Activated CD4-positive, alpha-beta T cell treated with anti-CD3 and anti-CD28 coated beads, Interleukin-2, Interleukin-6, amounts not matched to agents 100 ng/mL and 50 ng/mL, durations not matched to agents 16 hours and 8 hours (primary cell): Measurements from ENCODE around the gene CORO1A.
"Not testable (repeated sequence)": the region's sequence is repeated elsewhere in the genome, so short reads cannot be mapped to it uniquely, and the experiment has no call there.

Source experiments
- DNase-seq: peaks from one replicate; pipeline ENCODE4 v3.0.0-alpha.2; 2020

CORO1A gene

GRCh38 chr16:30173054-30173453 is 10.3 kb upstream of the CORO1A start:
- DNase-seq = no peak

GRCh38 chr16:30176876-30177275 is 6.5 kb upstream of the CORO1A start:
- DNase-seq = not testable (repeated sequence)

GRCh38 chr16:30179195-30179594 is 4.2 kb upstream of the CORO1A start:
- no peak for DNase-seq

GRCh38 chr16:30179931-30180330 is 3.5 kb upstream of the CORO1A start:
- no peak for DNase-seq

GRCh38 chr16:30180741-30181140 is 2.7 kb upstream of the CORO1A start:
- no peak for DNase-seq

- peak; percentile 89 for DNase-seq
These were observed 891 bp downstream of the CORO1A start for GRCh38 chr16:30184096-30184890.

- peak; percentile 65 for DNase-seq
These were observed 1.7 kb downstream of the CORO1A start for GRCh38 chr16:30184891-30185682.

GRCh38 chr16:30185683-30186421 is 2.5 kb downstream of the CORO1A start:
- peak; percentile 96 for DNase-seq

GRCh38 chr16:30186444-30186781 is 3.0 kb downstream of the CORO1A start:
- DNase-seq = no peak

- peak; percentile 92 for DNase-seq
These were observed 3.6 kb downstream of the CORO1A start for GRCh38 chr16:30186782-30187555.

- DNase-seq = no peak
These were observed 4.1 kb downstream of the CORO1A start for GRCh38 chr16:30187556-30187865.

- peak; percentile 16 for DNase-seq
These were observed 4.7 kb downstream of the CORO1A start for GRCh38 chr16:30187971-30188561.

- DNase-seq = not testable (repeated sequence)
These were observed 7.8 kb downstream of the CORO1A start for GRCh38 chr16:30191158-30191557.

- not testable (repeated sequence) for DNase-seq
These were observed 9.7 kb downstream of the CORO1A start for GRCh38 chr16:30193098-30193497.

- DNase-seq = not testable (repeated sequence)
These were observed 10.2 kb downstream of the CORO1A start, which contains the start of the genes BOLA2B and SLX1A for GRCh38 chr16:30193615-30194014. BOLA2B (minus strand) TSS chr16:30193666; CDS start chr16:30193595, 71 bp downstream. SLX1A (plus strand) TSS chr16:30193875; CDS start chr16:30194085, 210 bp downstream.

GRCh38 chr16:30194172-30194925 is 10.9 kb downstream of the CORO1A start:
- DNase-seq = not testable (repeated sequence)

- DNase-seq = not testable (repeated sequence)
These were observed 13.6 kb downstream of the CORO1A start for GRCh38 chr16:30197001-30197400.

GRCh38 chr16:30199049-30199448 is 15.6 kb downstream of the CORO1A start, which contains the start of gene SULT1A3:
SULT1A3 (plus strand) TSS chr16:30199255; CDS start chr16:30200729, 1,474 bp downstream.
- not testable (repeated sequence) for DNase-seq

GRCh38 chr16:30199608-30200343 is 16.4 kb downstream of the CORO1A start:
- DNase-seq = not testable (repeated sequence)

- DNase-seq = not testable (repeated sequence)
These were observed 22.3 kb downstream of the CORO1A start for GRCh38 chr16:30205541-30206236.
